Measurements from ENCODE around the gene USP6NL. TPM values are rescaled to one million over a fixed set of nuclear protein-coding genes. Genes with fewer than 3 reads are reported as not detected.

USP6NL gene
- total and polyA plus RNA-seq, 2 of the 8 experiments (the other 6 are each of a cell fraction or from before 2014, with no cell fraction given) = 10.9 to 28.8 TPM

GRCh38 chr10:11469575-11470391, 141.7 kb downstream of the USP6NL start (continued):
- TF ChIP-seq RAD21 (IDR thresholded peaks at IDR 0.05 in 1 of 2, conservative IDR thresholded peaks at IDR 0.05 in 1 of 2; ENCODE audit: low read depth in 2 of 2, low read length in 2 of 2) = 0 out of 4 replicates have a peak, but pooled peaks of 1 of the 2 experiments have one; percentile 9
- TF ChIP-seq CHD2 (IDR thresholded peaks at IDR 0.05; ENCODE audit: low read length) = 0 out of 2 replicates have a peak, but pooled peaks have one; percentile 56
- TF ChIP-seq POLR2AphosphoS5 (IDR thresholded peaks at IDR 0.05; ENCODE audit: low read depth, low read length) = no peak
- TF ChIP-seq EP300 (IDR thresholded peaks at IDR 0.05; ENCODE audit: borderline replicate concordance in 1 of 2, low read depth in 2 of 2, low read length in 2 of 2) = no peak
